ENCODE data around the gene PTH1R. TPM values are rescaled to one million over a fixed set of nuclear protein-coding genes. Genes with fewer than 3 reads are reported as not detected.
A peak's percentile ranks its signal among the peaks of the same experiment; 100 is the strongest.

Gene PTH1R
- total and polyA plus RNA-seq, 11 donors: 2.1 to 23.4 (median 6.5) TPM

DNA sequence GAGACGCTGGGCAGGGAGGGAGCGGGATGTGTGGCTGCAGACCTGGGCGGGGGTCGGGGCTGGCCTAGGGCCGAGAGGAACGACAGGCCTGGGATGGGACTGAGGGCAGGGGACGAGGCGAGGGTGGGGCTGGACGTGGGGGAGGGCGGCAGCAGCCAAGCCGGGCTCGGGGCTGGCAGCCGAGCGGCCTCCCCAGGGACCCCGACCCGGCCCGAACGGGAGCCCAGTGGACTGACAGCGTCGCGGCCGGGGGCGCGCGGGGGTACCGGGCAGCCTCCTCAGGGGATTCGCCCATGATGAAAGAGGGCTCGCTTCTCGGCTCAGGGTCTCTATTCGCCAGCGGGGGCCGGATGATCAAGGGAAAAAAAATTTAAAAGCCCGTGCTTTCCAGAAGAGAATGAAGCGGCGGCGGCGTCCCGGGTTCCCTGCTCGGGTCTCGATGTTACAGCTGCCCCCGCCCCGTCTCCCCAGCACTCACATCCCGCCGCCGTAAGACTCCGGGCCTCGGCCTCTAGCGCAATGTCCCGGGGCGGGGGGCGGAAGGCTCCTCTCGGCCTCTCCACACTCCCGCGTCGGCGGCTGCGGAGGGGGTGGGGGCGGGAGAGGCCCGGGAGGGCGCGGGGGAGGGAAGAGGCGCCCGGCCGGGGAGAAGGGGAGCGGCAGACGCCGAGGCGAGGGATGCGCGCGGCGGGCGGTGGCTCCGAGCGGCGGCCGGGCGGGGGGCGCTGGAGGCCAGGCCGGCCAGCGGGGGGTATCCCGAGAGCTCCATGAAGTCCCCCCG is 4.3 kb downstream of the PTH1R start:
- Histone ChIP-seq H3K4me3 (peak overlapping the region; percentile 46 to 68 (median 62)), H3K4me1 (peaks cover 0 to 39% (median 19%) of the 10 kb centered on the region in 12 donors), H3K36me3 (no peaks in the 10 kb centered on the region), H3K9me3 (no peaks in the 10 kb centered on the region), H3K27me3 (peaks cover 0 to 38% (median 9%) of the 10 kb centered on the region in 9 donors), H3K27ac (peak overlapping the region; percentile 20 to 82 (median 72))
- 4 to 38% (median 5%) methylated on average over 6 to 83 of the region's 83 CpGs for WGBS, 4 donors
- intact Hi-C loops (cut with DNase I): no loop called here
- no peak for TF ChIP-seq POLR2A (IDR thresholded peaks at IDR 0.05)
- TF ChIP-seq, protein P1, sequence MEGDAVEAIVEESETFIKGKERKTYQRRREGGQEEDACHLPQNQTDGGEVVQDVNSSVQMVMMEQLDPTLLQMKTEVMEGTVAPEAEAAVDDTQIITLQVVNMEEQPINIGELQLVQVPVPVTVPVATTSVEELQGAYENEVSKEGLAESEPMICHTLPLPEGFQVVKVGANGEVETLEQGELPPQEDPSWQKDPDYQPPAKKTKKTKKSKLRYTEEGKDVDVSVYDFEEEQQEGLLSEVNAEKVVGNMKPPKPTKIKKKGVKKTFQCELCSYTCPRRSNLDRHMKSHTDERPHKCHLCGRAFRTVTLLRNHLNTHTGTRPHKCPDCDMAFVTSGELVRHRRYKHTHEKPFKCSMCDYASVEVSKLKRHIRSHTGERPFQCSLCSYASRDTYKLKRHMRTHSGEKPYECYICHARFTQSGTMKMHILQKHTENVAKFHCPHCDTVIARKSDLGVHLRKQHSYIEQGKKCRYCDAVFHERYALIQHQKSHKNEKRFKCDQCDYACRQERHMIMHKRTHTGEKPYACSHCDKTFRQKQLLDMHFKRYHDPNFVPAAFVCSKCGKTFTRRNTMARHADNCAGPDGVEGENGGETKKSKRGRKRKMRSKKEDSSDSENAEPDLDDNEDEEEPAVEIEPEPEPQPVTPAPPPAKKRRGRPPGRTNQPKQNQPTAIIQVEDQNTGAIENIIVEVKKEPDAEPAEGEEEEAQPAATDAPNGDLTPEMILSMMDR (IDR thresholded peaks at IDR 0.05): no peak
- peak in 1 of 5 donors; percentile 67 for DNase-seq
- peak in 3 of 4 donors; percentile 9 to 29 (median 28) for ATAC-seq

DNA sequence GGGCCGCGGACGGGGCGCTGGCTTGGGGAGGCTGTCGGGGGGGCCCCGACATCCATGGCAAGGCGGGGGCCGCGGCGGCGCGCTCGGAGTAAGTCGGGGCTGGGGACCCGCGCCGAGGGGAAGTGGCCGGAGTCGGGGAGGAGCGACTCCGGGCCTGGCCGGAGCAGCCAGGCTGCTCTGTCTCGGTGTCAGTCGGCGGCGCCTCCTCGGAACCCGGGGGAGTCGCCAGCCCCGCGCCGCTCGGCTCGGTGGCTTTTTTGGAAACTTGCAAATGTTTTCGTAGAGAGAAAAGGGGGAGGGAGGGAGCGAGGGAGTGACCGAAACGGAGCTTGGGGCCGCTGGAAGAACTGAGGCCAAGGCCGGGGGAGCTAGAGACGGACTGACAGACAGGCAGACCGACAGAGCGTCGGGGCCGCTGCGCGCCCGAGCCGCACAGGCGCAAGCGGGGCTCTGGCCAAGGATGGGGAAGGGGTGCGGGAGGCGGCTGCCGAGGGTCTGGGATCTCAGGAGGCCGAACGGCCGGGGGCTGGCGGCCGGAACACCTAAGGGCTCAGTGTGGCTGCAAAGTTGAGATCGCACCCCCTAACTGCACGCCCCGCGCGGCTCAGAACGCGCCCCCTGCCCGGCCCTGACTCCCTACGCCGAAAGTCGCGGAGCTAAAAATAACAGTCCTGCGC is 5.0 kb downstream of the PTH1R start:
- Histone ChIP-seq H3K9me3 (no peaks in the 10 kb centered on the region), H3K27ac (peak overlapping the region; percentile 20 to 82 (median 72)), H3K4me3 (peak overlapping the region; percentile 46 to 68 (median 62)), H3K27me3 (peaks cover 0 to 38% (median 9%) of the 10 kb centered on the region in 9 donors), H3K4me1 (peaks cover 0 to 39% (median 19%) of the 10 kb centered on the region in 12 donors), H3K36me3 (no peaks in the 10 kb centered on the region)
- TF ChIP-seq, protein P1 (IDR thresholded peaks at IDR 0.05): no peak
- peak in 1 of 2 donors; percentile 11 for TF ChIP-seq POLR2A (IDR thresholded peaks at IDR 0.05)
- DNase-seq (peak in 1 of 5 donors; percentile 59), ATAC-seq (peak in 3 of 4 donors; percentile 13 to 54 (median 42))
- intact Hi-C loops (cut with DNase I): no loop called here
- 0 to 1% (median 1%) methylated on average over 51 to 72 of the region's 72 CpGs for WGBS, 4 donors

DNA sequence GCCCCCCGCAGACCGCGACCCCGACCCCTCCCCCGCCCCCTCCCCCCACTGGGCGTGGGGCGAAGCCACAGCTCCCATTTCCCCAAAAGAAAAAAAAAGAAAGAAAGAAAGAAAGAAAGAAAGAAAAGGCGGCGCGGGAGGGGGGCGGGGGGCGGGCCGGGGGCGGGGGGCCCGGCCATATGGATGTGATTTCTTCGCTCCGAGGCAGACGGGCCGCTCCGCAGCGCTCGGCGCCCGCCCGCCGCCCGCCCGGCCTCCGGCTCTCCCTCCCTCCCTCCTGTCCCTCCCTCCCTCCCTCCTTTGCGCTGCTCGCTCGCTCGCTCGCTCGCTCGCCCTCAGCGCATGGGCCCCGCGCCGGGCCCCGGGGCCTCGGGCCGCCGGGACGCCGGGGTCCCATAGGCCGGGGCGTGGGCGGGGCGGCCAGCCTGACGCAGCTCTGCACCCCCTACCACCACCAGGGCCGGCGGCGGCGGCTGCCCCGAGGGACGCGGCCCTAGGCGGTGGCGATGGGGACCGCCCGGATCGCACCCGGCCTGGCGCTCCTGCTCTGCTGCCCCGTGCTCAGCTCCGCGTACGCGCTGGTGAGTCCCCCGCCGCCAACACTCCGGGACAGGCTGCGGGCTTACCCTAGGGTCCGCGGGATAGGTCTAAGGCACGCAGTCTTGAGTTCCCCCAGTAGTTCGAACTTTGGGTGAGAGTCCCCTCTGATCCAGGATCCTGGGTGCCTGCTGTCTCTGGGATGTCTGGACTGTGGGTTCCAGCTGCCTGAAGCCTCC is 5.7 kb downstream of the PTH1R start:
- no peak for DNase-seq
- WGBS, 4 donors: 1 to 5% (median 4%) methylated on average over 37 to 74 of the region's 78 CpGs
- TF ChIP-seq POLR2A (IDR thresholded peaks at IDR 0.05): no peak
- TF ChIP-seq, protein P1 (IDR thresholded peaks at IDR 0.05): no peak
- Histone ChIP-seq H3K9me3 (no peaks in the 10 kb centered on the region), H3K27ac (peak overlapping the region in 10 of 12 donors; percentile 65 to 82 (median 74)), H3K4me1 (peaks cover 0 to 39% (median 19%) of the 10 kb centered on the region in 12 donors), H3K27me3 (peaks cover 0 to 38% (median 9%) of the 10 kb centered on the region in 9 donors), H3K36me3 (no peaks in the 10 kb centered on the region), H3K4me3 (peak overlapping the region; percentile 46 to 68 (median 62))
- intact Hi-C loops (cut with DNase I): no loop called here
- ATAC-seq: peak in 2 of 4 donors; percentile 23 to 70

Data from heart left ventricle (tissue), 16 donors.